Activated gamma-delta T cell treated with anti-CD3 and anti-CD28 coated beads, Interleukin-2, amount 50 U/mL, for 16 hours (primary cell): ENCODE results near the gene VASH1.

Experiments
- DNase-seq: peaks from one replicate; pipeline ENCODE4 v3.0.0-alpha.2; 2020; ENCODE audit warnings: low read depth

VASH1 gene

DNA sequence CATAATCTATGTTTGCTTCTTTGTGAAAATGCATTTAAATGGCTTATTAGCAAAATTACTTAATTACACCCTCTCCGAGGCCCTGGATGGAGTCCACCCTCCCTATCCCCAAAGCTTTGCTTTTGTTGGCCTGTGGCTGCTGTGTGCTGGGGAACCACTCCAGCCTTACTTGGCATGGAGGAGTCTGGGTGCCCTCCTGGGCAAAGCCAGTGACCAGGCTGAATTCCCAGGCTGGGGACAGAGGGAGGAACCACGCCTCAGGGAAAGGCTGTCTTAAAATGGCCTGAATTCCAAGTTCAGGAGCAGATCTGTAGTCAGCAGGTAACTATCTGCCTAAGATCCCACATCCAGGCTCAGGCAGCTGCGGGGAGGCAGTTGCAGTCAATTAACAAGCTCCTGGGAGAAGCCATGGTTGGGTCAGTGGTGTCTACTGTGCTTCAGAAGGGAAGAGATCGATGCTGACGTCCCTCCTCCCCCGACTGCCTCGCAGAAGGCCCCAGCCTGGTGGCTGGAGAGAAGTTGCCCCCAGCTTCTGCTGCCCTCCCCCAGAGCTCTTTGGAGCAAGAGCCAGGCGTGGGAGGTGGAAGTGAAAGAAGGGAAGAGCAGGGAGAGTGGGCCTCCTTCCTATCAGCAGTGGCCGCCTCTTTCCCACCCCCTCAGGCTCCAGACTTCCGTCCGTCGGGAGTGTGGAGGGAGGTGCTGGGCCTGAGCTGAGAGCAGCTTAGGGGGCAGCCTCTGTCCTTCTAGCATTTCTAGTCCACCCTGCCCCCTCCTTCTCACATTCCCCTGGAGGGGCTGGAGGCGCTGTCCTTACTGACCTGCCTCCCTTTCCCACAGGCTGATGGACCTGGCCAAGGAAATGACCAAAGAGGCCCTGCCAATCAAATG lies 11.3 kb downstream of the VASH1 start:
- no peak for DNase-seq

DNA sequence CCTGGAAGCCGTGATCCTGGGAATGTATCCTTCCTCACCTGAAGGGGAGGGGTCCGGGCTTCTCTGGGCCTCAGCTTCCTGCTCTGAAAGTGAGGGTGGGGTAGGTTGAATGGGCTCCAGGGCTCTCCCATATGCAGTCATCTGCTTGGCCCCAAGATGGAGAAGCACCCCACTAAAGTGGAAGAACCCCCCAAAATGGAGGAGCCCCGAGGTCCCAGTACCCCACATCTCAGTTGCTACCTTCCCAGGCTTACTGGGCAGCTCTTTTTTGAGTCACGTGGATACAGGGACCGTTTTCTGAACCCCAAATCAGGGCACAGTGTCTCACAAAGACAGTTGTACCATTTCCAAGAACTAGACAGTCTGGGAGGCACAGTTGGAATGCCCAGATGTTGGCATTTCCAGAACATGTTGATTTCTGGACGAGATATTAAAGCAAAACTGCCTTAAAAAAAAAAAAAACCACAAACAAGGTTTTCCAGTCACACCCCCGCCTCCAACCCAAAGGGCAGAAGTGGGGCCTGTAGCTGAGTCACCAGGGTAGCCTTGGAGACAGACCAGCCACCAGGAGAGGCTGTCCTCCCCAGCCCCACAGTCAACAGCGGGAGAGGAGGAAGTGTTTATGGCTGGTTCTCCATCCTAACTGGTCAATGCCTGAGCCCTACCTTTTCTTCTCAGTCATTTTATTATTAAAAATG lies 12.1 kb downstream of the VASH1 start:
- no peak for DNase-seq

DNA sequence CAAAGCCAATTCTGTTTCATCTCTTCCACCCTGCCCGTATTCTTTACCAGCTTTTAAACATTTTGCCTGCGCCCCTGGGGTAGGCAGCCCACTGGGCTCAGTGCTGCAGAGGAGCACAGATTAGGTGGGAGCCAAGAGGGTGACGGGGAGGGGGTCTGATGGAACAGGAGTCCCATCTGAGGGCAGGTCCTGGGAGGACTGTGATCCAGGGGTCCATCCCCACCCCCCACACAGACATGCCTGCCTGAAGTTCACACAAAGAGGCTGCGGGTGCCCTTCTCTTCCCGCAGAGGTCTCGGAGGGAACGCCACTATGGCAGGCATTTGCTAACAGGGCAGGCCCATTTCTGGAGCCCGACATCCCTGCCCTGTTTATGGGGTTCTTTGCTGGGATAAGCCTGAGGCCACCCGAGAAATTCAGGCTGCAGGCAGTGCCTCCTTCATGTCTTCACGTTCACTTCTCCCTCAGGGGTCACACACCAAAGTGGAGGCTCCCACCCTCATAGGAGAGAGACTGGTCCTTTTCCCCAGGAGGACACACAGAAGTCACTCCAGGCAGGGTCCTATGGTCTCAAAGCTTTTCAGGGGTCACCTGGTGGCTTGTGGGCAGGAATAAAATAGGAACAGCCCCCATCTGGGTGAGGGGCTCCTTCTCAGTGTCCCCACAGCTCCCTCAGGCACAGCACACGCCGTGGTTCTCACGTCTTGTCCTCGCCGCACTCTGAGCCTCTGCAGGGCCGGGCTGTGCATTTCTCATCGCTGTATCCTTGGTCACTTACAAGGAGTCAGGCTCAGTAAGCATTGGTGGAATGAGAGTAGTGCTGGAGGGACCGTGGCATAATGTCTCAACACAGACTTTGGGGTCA lies 12.9 kb downstream of the VASH1 start:
- DNase-seq, result no peak

DNA sequence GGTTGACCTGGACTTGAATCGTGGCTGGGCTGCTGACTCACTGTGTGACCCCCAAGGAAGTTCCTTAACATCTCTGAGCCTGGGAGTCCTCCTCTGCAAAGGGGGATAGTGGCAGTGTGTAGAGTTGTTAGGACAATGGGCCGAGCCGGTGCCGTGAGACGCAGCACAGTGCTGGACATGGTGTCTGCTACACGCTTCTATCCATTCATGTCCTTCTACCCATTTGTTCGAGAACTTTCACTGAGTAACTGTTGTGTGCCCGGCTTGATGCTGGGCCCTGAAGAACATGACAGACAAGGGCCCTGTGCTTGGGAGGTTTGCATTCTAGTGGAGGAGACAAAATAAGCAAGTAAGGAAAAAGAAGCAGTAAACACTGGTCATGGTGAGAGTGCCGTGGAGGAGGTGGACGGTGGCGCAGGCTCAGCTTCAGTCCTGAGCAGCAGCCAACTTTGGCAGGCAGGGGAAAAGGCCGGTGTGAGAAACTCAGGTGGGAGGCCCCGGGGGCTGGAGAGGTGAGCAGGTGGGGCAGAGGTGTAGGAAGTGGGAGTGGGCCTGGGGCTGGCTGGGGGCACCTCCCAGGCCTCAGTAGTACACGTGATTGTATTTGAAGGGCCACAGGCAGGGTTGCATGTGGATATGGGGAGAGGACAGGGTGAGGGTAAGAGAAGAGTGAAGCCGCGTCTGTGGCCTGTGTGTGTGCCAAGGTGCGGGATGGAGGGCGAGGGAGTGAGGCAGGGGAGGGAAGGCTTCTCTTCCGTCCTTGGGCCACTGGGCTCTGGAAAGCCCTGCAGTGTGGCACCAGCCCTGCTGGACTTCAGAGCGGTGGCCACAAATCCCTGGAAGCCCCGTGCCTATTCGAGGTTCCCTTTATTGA lies 13.8 kb downstream of the VASH1 start:
- DNase-seq, result no peak

DNA sequence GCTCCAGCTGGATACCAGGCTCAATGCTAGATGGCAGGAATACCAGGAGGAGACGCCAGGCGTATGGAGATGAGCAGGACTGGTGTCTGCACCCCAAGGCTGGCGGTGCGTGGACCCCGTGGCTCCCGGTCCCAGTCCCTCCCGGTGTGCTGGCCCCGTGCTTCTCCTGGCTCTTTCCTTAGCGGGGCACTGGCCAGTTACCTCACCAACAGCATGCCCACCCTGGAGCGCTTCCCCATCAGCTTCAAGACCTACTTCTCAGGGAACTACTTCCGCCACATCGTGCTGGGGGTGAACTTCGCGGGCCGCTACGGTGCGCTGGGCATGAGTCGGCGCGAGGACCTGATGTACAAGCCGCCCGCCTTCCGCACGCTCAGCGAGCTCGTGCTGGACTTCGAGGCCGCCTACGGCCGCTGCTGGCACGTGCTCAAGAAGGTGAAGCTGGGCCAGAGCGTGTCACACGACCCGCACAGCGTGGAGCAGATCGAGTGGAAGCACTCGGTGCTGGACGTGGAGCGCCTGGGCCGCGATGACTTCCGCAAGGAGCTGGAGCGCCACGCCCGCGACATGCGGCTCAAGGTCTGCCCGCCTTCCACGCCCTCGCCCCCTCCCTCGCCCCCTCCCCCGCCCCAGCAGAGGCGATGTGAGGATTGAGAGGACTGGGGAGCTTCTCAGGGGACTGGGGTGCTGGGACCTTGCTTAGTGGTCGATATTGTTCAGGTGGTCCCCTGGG lies 14.6 kb downstream of the VASH1 start:
- no peak for DNase-seq

DNA sequence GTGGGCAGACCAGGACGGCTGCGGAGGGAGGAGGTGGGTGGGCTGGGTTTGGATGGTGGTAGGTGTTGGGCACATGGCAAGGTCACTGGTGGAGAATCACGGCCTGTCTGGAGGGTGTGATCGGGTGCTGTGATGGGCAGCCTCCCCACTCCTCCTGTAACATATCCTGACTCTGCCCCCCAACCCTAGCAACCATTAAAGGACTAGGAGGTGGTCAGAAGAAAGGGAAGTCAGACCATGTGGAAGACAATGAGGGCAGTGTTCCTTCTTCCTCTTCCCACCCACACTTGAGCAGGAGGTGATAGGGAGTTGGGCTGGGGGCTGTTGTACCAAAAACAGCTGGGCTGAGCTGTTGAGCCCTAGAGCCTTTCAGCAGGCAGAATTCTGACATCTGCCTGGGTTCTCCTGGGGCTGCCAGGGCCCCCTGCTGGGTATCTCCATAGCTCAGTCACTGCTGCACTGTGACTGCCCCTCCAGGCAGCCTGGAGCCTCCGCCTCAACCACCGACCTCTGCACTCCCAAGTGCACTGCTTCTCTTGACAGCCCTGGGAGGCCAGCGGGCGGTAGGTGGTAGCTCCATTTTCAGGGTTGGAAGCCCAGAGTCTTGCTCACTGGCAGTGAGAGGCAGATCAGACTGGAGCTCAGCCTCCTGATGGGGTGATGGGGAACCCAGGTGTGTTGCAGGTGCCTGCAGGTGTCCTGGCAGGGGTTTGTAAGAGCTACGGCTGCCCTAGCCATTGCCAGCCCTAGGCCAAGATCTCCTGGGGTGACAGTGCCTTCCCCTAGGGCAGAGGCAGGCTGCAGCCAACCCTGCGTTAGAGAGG lies 15.4 kb downstream of the VASH1 start:
- DNase-seq, result no peak

DNA sequence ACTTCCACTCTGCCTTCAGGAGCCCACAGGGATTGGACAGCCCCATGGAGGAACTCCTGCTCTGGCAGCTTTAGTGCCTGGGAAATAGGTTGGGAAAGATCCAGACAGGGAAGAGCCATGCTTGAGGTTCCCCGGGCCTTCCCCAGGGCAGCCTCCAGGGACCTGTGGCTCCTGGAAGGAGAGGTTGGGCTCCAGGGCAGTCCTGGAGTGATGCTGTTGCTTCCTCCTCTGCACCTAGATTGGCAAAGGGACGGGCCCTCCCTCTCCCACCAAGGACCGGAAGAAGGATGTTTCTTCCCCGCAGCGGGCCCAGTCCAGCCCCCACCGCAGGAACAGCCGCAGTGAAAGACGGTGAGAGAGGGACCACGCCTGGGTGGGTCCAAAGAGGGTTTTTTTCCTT lies 16.5 kb downstream of the VASH1 start:
- no peak for DNase-seq

DNA sequence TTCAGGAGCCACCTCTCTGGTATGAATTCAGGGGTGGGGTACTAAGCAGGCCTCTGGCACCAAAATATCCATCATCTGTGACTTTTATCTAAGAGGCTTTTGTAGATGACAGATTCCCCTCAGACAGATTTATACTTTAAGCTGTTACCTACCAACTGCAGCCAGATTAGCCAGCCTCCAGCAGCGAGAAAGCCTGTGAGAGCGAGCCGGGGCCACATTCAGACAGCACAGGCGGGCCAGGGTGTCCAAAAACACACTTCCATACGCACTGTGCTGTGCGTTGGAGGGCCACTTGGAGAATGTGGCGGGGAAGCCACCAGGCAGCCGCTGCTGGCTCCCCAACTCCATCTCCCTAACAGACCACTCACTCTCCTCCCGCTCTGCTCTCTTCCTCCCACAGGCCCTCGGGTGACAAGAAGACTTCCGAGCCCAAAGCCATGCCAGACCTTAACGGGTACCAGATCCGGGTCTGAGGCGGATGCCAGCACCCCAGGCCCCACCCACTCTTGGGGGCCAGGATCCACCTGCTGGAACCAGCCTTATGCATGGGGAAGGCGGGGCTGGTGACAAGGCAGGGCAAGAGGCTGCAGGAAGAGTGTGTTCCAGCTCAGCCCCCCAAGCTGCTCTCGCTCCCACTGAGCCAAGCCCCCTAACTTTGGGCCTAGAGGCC lies 17.4 kb downstream of the VASH1 start:
- DNase-seq, result no peak

DNA sequence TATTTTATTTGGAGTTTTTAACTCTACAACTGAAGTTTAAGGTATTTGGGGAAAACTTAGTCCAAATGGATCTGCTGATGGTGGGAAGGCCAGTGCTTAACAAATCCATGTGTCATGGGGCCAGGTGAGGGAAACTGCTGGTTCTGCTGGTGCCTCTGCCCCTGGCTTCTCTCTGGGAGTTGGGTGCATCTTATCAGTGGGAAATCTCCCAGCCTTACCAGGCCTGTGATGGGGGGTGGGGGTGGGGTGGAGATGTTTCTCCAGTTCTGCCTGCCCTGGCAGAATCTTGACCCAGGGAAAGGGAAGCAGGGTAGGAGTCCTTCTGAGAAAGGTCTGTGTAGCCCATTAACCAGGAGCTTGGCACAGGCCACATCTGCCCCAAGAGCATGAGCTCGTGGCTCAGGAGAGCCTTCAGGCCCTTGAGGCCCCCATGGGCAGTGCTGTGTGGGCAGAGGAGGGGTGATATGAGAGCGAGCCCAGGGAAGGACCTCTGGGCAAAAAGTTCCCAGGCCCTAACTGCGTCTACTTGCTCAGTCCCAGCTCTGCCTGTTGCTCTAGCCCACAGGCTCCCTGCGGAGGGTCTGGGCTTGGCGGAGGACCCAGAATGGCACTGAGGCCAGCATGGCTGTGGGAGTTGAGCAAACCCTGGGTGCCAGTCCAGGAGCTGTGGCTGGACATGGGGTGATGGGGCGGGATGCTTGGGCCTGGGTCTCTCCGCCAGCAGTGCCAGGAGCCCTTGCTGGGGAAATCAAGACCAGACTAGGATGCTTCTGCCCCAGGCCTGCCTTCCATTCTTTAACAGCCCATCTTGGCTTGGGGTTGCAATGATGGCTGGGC lies 18.2 kb downstream of the VASH1 start:
- no peak for DNase-seq

DNA sequence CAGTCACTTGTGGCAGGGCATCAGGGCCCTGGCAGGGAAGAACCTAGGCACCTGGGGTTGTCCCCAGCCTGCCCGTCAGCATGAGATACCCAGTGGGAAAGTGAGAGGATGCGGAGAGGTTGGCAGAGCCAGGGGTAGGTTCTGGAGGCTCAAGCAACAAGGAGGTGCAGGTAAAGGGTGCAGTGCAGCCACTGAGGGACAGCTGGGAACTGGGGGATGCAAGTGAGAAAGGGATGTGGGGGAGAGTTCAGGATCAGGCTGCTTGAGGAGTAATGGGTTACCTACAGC lies 18.7 kb downstream of the VASH1 start:
- DNase-seq, result no peak

DNA sequence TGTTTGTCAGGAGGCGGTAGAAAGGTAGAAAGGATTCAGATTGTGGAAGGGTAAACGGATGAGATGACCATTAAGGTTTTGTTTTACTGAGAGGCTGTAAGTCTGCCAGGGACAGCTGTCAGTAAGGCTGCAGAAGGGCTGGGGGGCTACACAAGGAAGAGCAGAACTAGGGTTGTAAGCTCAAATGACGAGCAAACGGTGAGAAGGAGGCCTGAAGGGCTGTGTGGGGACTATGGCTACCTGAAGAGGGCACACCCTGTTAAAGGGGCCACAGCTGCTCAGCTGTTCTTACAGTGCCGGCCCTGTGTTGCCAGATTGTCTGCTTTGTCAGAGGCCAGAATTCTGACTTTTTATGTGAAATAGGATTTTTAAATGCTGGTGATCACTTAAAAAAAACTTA lies 19.1 kb downstream of the VASH1 start:
- DNase-seq, result no peak

DNA sequence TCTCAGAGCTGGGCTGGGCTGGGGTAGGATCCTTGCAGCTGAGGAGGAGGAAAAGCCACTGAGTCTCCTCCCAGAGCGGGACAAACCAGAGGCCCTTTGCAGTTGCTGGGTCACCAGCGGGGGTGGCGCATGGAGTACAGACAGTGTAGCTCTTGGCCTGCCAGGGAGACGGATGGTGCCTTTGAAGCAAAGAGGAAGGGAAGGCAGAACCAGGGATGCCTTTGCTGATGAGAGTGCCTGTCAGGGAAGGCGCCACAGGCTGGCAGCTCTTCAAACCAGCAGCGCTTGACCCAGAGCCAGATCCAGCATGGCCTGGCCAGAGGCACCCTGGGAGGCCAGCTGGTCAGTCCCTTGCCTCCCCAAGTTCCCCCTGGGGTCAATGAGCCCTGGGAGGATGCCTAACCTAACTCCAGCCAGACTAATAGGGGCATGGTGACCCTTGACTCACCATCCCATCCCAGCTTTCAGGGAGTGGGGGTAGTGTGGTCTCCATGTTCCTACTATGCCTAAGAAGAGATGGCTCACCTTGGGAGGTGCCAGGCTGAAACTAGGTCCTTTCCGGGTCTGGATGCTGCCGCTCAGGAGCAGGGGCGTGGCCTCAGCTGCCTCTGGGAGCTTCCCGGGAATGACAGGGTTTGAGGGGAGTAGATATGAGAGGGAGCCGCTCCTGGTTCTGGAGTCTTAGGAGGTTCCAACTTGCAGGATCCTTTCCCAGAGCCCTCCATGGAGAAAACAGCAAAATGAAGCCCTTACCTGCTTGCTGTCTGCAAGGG lies 19.8 kb downstream of the VASH1 start:
- no peak for DNase-seq

DNA sequence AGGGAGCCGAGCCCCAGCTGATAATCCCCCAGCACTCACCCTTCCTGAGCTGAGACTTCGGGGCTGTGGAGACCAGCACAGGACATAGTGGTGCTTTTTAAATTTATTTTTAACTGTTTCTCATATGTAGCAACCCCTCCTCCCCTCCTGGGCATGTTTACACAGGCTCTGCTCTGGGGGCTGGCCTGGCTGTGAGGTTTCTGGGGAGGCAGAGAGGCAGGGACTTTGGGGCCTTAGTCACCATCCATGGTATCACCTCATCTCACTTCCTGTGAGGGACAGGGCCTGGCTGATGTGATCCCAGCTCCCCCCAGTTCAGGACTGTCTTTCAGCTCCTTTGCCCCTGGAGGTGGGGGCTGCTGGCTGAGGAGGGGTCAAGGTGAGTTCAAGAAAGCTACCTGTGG lies 20.4 kb downstream of the VASH1 start:
- DNase-seq, result no peak

DNA sequence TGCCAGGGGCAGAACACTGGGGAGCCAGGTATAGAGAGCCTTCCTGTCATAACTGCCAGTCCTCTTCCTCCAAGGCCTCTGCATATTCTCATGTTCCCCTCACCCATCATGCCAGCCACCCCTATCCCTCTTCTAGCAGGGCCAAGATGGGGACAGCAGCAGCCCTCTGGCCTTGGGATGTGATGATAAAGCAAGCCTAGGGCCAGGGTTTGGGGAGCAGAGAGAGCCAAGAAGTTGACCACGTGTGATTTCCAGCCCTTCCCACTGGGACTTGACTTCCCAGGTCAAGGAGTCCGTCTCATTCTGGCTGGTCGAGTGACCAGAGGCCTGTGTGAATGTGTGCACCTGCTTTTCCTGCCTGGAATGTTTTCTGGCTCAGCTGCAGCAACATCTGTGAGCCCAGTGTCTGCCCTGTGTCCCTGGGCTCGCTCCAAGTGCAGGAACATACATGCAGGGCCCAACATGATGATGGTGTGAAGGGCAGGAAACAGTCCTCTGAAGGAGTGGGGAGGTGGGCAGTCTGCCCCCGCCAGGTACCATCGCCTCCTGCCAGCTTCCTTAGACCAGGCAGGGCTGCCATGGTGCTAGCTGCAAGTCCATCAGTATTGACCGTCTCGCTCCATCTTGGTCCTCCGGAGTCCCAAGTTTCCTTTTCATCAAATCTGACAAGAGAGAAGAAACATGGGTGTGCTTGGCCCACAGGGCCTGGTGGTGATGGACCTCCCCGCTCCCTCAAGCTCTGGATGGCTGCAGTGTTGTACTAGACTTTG lies 21.0 kb downstream of the VASH1 start:
- no peak for DNase-seq

DNA sequence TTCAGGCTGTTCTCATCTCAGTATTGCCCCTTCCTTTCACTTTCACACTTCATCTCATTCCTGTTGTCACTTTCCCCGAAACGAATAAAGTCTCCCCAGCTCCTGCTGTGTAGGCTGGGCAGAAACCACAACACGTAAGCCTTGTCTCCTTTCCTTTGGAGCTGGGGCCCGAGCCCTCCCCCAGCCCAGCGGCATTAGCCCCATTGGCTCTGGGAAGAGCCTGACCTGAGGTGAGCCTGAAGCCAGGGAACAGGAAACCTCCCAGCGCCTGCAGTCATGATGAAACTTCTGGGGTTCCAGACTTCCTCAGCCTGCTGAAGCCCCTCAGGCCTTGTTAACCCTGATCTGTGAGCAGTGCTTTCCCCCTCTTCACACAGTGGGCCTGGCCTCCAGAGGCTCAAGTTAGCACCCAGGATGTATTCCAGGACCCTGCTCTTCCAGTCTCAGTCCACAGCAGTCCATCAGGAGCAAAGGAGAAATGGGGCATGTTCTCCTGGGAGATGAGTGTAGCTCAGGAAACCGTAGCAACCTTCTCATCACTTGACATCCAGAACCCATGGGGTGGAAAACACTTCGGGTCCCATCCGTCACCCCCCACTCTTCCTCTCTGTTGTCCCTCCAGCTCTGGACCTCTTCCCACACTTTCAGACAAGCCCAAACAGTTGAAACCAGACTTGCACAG lies 21.8 kb downstream of the VASH1 start:
- DNase-seq, result no peak

DNA sequence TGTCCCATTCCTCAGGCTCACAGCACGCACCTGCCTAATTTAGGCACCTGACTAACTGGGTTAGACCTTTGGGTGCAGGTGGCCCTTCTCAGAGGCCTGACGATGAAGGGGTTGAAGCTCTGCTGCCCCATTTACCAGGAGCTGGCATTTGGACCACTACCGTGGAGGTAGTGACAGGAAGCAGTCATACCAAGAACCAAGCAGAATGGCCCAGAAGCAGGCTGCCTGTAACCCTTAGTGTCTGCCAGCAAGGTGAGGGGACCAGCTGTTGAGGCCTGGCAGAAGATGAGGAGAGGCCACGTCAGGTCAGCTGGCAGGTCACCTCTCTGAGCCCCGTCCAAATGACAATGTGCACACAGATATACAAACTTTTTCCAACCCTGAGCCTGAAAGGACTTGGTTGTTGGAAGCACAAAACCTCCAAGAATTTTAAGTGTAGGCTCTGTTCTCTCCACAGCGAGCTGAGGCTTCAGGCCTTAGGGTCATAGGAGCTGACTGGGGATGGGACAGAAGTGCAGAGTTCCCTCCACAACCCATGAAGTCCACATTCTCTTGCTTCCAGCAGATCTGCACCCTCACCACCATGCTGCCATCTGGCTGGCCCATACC lies 23.1 kb downstream of the VASH1 start:
- no peak for DNase-seq
